ENCODE measurements around the gene SLC2A4. TPM values are rescaled to one million over a fixed set of nuclear protein-coding genes. Genes with fewer than 3 reads are reported as not detected.
A peak's percentile ranks its signal among the peaks of the same experiment; 100 is the strongest.
"Not testable (repeated sequence)": the region's sequence is repeated elsewhere in the genome, so short reads cannot be mapped to it uniquely, and the experiment has no call there.

The SLC2A4 gene
- total RNA-seq, 2 donors from 2014 or later: not detected

DNA sequence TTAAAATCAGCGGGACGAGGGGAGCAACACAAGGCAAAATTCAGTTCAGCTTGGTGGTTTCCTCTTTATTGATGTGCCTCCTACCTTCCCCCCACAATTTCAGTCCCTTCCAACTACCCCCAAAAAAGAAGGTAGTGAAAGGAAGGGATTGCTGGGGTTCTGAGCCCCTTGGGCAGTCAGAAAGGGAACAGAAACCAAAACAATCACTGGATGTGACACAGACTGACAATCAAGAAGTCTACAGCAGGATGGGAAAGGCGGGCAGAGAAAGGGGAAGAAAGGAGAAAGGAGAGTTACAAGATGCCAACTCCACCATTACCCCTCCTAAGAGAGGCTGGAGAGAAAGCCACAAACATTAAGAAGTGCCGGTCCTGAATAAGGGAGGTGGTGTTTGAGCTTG is 41.1 kb upstream of the SLC2A4 start:
- Mint-ChIP-seq H3K4me1 (peaks cover 48% of the 10 kb centered on the region), H3K36me3 (ENCODE audit: low read depth) (peaks cover 7% of the 10 kb centered on the region), H3K4me3 (peak overlapping the region; percentile 99), H3K27ac (peak overlapping the region; percentile 100), H3K27me3 (no peaks in the 10 kb centered on the region)
- H3K9me3 ChIP-seq (ENCODE audit: control insufficient read depth, low read length, poor library complexity, severe bottlenecking): no peaks in the 10 kb centered on the region
- no peak for DNase-seq
- ATAC-seq: no peak

DNA sequence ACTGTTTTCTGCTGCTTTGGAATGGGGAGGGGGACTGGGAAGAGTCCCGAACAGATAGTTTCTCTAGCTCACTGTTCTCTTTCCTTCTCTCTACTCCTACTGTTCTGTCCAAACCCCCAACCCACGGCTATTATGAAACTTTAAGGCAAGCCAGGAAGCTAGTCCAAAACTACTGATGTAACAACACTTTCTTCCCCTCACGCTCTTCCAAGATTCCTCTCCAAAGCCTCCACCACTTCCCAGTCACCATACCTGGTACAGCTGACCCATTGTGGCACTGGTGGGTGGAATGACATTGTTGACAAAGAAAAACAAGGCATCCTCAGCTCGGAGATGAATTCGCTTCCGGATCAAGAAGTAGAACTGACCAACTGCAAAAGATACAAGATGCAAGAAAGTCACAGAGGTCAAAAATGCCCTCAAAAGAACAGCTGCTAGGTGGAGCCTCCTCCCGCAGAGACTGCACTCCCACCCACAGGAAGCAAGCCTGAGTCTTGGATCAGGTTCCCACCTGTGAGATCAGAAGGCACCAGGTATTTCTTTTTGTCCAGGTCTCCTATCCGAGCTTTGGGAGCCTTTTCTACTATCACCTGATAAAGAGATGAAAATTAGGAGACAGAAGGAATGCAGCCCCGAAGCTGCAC is 40.3 kb upstream of the SLC2A4 start:
- peaks cover 9% of the 10 kb centered on the region for H3K36me3 Mint-ChIP-seq (ENCODE audit: low read depth)
- no peaks in the 10 kb centered on the region for H3K9me3 ChIP-seq (ENCODE audit: control insufficient read depth, low read length, poor library complexity, severe bottlenecking)
- DNase-seq: no peak
- H3K4me1 Mint-ChIP-seq: peaks cover 43% of the 10 kb centered on the region
- H3K27ac Mint-ChIP-seq: peak overlapping the region; percentile 100
- no peak for ATAC-seq
- peak overlapping the region; percentile 99 for H3K4me3 Mint-ChIP-seq
- H3K27me3 Mint-ChIP-seq: no peaks in the 10 kb centered on the region

DNA sequence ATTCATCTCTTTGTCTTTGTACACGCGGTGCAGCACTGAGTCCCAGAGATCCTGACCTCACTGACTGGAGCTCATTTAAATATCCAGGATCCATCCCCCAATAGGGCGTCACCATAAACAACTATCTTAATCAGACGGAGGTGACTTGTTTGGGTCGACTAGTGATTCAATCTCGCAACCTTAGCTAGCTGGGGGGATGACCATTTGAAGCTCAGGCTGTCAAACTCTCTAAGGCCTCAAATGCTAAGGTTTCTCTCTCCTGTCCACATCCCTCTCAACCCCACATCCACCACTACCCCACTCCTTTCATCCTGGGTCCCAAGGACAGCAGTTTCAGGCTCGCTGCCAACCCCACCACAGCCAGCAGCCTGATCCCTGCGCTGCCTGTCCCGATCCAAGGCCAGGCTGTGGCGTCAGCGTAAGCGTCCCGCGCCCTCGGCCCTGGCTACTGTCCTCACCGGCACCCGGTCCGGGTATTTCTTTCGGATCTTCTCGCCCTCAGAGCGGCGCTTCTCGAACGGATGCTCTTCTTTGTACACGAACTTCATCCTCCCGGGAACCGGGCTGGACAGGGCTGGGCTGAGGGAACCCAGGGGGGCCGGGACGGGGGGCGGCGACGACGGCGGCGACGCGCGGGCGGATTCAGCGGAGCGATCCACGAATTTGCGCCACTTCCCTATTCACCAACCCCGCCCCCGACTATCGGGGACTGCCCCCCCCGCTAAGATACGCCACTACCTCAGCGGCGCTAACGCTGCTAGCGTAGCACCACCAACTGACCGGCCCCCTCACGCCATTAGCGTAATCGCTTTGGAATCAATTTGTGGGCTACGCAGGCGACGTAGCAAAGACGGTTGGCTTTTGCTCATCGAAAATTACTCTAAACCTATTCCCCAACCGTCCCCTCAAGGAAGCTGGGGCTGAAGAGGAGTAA is 39.5 kb upstream of the SLC2A4 start, which contains the start of gene GABARAP:
Gene GABARAP, minus strand, starts transcription at position 667 of the 934 bp plus-strand sequence. Its CDS starts 119 bp downstream, at position 548.
- H3K4me3 Mint-ChIP-seq: peak within 1 kb of the TSS; percentile 99
- H3K27me3 Mint-ChIP-seq: no peaks in the 10 kb centered on the region
- H3K36me3 Mint-ChIP-seq (ENCODE audit: low read depth): peaks cover 9% of the 10 kb centered on the region
- DNase-seq (peak; percentile 83 to 89 (median 87)), ATAC-seq (peak; percentile 42)
- no peaks in the 10 kb centered on the region for H3K9me3 ChIP-seq (ENCODE audit: control insufficient read depth, low read length, poor library complexity, severe bottlenecking)
- H3K4me1 Mint-ChIP-seq: peaks cover 38% of the 10 kb centered on the region
- peak within 1 kb of the TSS; percentile 100 for H3K27ac Mint-ChIP-seq

DNA sequence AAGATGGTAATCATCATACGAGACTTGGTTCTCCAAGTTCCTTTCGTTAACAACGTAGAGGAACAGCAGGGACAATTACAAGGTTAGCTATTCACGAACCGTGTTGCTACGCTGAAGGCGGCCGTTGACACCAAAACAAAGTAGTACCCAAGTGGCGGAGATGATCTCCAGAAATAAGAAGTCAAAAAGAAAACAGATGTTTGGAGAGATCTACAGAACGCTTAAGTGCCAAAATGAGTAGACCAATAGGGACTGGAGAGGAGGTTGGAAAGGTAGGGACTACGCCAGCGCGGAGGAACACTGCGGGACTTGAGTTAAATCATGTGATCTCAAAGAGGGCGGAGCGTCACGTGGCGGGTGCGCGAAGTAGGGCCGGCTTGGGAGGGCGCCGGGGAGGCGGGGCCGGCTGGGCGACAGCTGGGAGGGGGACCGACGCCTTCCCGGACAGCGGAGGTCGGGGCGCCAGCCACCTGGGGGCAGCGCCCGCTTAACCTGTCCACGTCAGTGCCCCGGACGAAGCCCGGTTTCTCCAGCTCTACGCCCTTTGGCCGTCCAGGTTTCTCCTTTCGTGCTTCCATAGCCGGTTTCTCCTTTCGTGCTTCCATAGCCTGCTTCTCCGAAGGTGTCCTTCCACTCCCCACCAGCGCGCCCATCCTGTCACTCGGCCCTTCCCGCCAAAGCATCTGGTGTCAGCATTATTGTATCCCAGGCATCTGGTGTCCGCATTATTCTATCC is 38.6 kb upstream of the SLC2A4 start:
- H3K4me3 Mint-ChIP-seq: peak overlapping the region; percentile 99
- peaks cover 8% of the 10 kb centered on the region for H3K36me3 Mint-ChIP-seq (ENCODE audit: low read depth)
- DNase-seq (peak; percentile 87 to 91 (median 91)), ATAC-seq (peak; percentile 55)
- peaks cover 33% of the 10 kb centered on the region for H3K4me1 Mint-ChIP-seq
- peak overlapping the region; percentile 100 for H3K27ac Mint-ChIP-seq
- H3K9me3 ChIP-seq (ENCODE audit: control insufficient read depth, low read length, poor library complexity, severe bottlenecking): no peaks in the 10 kb centered on the region
- H3K27me3 Mint-ChIP-seq: no peaks in the 10 kb centered on the region

DNA sequence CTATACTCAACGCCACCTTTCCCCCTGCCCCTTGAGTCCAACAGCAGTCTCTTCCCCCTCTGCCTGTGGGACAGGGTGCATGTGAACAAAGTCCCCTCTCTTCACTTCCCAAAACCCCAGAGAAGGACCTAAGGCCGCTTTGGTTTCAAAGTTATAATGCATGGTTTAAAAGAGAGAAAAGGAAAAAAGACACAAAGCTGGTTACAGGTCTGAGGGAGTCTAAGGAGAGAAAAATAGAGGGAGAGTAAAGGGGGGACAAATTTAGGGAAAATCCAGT is 38.1 kb upstream of the SLC2A4 start:
- no peak for DNase-seq
- Mint-ChIP-seq H3K27ac (peak overlapping the region; percentile 100), H3K36me3 (ENCODE audit: low read depth) (peaks cover 8% of the 10 kb centered on the region), H3K4me1 (peaks cover 33% of the 10 kb centered on the region), H3K27me3 (no peaks in the 10 kb centered on the region), H3K4me3 (peak overlapping the region; percentile 99)
- no peak for ATAC-seq
- no peaks in the 10 kb centered on the region for H3K9me3 ChIP-seq (ENCODE audit: control insufficient read depth, low read length, poor library complexity, severe bottlenecking)

DNA sequence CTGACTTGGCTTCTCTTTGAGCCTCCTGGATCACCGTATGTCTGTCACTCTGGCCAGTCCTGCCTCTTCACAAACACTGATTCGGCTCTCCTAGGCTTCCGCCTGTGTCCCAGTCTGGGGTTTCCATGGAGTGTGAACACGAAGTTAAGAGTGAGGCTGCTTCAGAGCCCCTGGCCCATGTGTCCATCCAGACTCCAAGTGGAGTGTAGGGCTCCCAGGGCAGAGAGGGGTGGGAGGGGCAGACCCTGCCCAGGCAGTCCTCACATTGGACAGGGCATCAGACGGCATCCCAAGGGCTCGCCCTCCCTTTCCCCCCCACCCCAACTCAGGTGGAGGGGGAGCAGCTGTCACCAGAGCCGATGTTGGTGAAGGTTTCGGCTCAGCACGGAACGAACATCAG is 37.7 kb upstream of the SLC2A4 start:
- peak overlapping the region; percentile 100 for H3K27ac Mint-ChIP-seq
- not testable (repeated sequence) for H3K4me3 Mint-ChIP-seq

DNA sequence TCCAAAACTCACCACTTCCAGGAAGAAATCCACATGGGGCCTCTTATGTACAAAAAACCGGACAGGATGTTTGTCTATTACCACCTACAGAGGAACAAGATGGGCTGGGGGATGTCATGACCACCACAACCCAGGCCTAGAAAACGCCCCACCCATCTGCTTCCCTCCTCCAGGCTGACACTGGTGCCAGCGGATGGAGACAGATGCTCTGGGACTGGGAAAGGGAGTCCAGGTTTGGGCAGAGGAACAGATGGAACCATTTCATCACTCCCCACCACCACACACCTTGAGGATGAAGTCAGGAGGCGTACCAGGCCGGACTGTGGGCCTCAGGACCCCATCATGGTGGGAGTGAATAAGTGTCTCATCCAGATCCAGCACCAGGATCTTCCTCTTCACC is 34.7 kb upstream of the SLC2A4 start:
- Mint-ChIP-seq H3K4me1 (peaks cover 32% of the 10 kb centered on the region), H3K36me3 (ENCODE audit: low read depth) (peaks cover 8% of the 10 kb centered on the region)

More for the DNA sequence above, 37.7 kb upstream of the SLC2A4 start:
- not testable (repeated sequence) for ATAC-seq; H3K36me3 Mint-ChIP-seq (ENCODE audit: low read depth); DNase-seq; H3K9me3 ChIP-seq (ENCODE audit: control insufficient read depth, low read length, poor library complexity, severe bottlenecking); H3K27me3 Mint-ChIP-seq
- H3K4me1 Mint-ChIP-seq: peaks cover 34% of the 10 kb centered on the region

DNA sequence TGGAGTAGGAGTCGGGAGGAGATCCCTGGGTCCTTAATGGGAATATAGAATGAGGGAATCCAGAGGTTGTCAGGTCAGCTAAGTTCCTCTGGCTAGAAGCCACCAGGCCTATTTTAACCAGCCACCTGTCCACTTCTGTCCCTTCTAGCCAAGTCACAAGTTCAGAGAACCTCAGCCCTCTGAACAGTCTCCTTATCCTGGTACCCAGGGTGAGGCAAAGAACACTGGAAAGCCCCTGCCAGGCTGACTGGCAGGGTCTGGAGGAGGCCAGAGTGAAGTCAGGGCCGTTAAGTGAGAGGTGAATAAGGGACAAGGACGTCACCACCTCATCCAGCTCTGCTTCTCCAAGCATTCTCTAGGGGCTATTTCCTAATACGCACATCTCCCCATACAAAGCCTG is 32.7 kb upstream of the SLC2A4 start:
- ATAC-seq (no peak), DNase-seq (no peak)
- no peaks in the 10 kb centered on the region for H3K27me3 Mint-ChIP-seq
- peak overlapping the region; percentile 98 for H3K27ac Mint-ChIP-seq
- peaks cover 12% of the 10 kb centered on the region for H3K36me3 Mint-ChIP-seq (ENCODE audit: low read depth)
- H3K4me3 Mint-ChIP-seq: peak overlapping the region; percentile 81
- H3K9me3 ChIP-seq (ENCODE audit: control insufficient read depth, low read length, poor library complexity, severe bottlenecking): no peaks in the 10 kb centered on the region
- peaks cover 31% of the 10 kb centered on the region for H3K4me1 Mint-ChIP-seq

More for the DNA sequence above, 34.7 kb upstream of the SLC2A4 start:
- no peak overlapping the region for H3K4me3 Mint-ChIP-seq
- ATAC-seq (no peak), DNase-seq (no peak)
- H3K27me3 Mint-ChIP-seq: no peaks in the 10 kb centered on the region
- peak overlapping the region; percentile 57 for H3K27ac Mint-ChIP-seq
- H3K9me3 ChIP-seq (ENCODE audit: control insufficient read depth, low read length, poor library complexity, severe bottlenecking): no peaks in the 10 kb centered on the region

DNA sequence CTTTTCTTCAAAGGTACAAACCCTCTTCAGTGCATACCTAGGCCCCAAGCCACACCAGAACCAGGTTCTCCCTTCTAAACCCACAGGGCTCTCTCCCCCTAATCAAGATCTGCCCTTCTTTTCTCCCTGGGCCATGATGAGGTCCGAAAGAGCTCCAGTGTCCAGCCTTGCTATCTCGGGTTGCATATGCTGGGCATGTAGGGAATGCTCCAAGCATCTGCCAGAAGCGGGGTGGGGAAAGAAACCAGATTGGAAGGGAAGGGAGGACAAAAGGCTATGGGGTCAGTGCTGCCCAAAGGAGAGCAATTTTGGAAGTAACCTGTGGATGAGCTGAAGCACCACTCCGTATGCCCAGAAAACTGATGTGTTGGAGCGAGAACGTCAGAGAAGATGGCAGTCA is 32.3 kb upstream of the SLC2A4 start:
- H3K27me3 Mint-ChIP-seq: no peaks in the 10 kb centered on the region
- H3K4me3 Mint-ChIP-seq: peak overlapping the region; percentile 81
- H3K9me3 ChIP-seq (ENCODE audit: control insufficient read depth, low read length, poor library complexity, severe bottlenecking): no peaks in the 10 kb centered on the region
- H3K4me1 Mint-ChIP-seq: peaks cover 33% of the 10 kb centered on the region
- DNase-seq (no peak), ATAC-seq (no peak)
- peak overlapping the region; percentile 98 for H3K27ac Mint-ChIP-seq
- peaks cover 12% of the 10 kb centered on the region for H3K36me3 Mint-ChIP-seq (ENCODE audit: low read depth)

DNA sequence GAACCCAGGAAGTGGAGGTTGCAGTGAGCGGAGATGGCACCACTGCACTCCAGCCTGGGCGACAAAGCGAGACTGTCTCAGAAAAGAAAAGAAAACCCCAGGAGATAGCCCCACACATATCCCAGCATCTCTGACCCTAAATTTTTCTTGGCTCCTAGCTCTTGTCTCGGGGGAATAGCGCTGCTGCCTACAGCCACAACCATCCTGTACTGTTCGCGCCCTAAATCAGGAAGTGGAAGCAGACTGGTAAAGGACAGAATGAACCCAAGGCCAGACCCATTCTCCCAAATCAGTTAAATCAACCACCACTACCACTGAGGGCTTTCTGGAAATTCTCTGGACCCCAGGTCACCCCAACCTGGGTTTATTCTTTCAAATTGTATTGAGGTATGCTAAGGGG is 31.7 kb upstream of the SLC2A4 start:
- Mint-ChIP-seq H3K27ac (peak overlapping the region; percentile 98), H3K4me1 (peaks cover 33% of the 10 kb centered on the region), H3K4me3 (peak overlapping the region; percentile 95), H3K27me3 (no peaks in the 10 kb centered on the region), H3K36me3 (ENCODE audit: low read depth) (peaks cover 15% of the 10 kb centered on the region)
- ATAC-seq: no peak
- H3K9me3 ChIP-seq (ENCODE audit: control insufficient read depth, low read length, poor library complexity, severe bottlenecking): no peaks in the 10 kb centered on the region
- DNase-seq: no peak

DNA sequence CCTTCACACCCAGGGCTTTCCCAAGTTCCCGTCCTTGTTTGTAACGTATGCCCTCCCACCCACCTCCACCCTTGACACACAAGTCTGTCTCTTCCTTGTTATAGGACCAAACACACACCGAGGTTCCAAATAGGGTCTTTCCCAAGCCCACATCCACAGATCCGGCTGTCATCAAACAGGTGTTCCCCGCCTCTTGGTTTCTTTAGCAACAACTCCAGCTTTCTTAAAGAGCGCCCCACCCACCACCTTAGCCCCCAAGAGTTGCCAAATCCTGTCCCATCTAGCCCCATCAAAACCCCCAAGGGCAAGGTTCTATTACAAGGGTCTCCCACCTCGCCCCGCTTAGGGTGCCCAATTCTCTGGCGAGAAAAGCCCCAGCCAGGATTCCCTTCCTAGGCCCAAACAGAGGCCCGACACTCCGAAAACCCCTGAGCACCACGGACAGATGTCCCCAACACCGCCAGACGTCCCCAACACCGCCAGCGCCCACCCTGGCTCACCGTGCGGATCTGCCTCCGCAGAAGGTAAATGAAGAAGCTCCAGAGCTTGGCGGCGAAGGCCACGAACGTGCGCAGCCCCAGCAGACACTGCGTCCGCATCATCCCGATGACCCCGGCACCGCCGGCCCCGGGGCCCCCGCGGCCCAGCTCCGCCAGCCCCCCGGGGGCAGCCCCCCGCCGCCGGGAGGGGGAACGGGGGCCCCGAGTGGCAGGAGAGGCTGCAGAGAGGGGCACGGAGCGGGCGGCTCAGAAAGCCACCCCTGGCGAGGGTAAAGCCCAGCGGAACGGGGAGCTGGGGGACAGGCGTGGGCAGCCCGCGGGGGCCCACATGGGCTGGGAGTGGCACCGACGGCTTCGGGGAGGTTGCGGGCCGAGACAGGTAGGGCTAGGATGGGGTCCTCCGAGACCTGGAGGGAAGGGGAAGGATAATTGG is 30.6 kb upstream of the SLC2A4 start:
- Mint-ChIP-seq H3K4me3 (peak overlapping the region; percentile 95), H3K4me1 (peaks cover 33% of the 10 kb centered on the region), H3K27ac (peak overlapping the region; percentile 98), H3K27me3 (no peaks in the 10 kb centered on the region), H3K36me3 (ENCODE audit: low read depth) (peaks cover 15% of the 10 kb centered on the region)
- ATAC-seq: peak; percentile 20
- no peaks in the 10 kb centered on the region for H3K9me3 ChIP-seq (ENCODE audit: control insufficient read depth, low read length, poor library complexity, severe bottlenecking)
- peak in 2 of 3 donors; percentile 18 to 31 for DNase-seq

DNA sequence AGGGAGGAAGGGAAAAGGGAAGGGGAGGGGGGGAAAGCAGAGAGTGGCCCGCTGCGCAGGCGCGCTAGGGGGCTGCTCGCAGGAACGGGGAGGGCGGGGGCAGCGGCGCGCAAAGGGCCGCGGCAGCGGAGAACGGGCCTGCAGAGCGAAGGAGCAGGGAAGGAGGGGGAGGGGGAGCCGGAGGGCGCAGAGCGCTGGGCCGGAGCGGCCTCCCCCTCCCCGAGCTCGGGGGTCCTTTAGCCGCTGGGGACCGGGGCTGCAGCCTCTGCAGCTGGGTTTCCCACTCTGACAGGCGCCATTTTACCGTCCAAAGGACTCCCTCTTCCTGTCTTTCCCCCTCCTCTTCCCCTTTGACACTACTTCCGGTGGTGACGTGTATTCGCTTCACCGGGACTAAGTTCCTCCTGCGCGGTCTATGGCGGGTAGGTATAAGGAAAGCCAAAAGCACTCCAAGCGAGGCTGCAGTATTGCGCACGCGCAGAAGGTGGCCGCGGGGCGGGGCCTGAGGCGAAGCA is 29.8 kb upstream of the SLC2A4 start, which contains the start of gene CTDNEP1:
Gene CTDNEP1, minus strand, starts transcription at position 74 of the 515 bp plus-strand sequence. CDS start 438 bp downstream, outside the sequence.
- DNase-seq: peak; percentile 95 to 99 (median 96)
- Mint-ChIP-seq H3K4me3 (peak within 1 kb of the TSS; percentile 95), H3K27me3 (no peaks in the 10 kb centered on the region), H3K36me3 (ENCODE audit: low read depth) (peaks cover 10% of the 10 kb centered on the region), H3K27ac (peak within 1 kb of the TSS; percentile 98), H3K4me1 (peaks cover 33% of the 10 kb centered on the region)
- no peaks in the 10 kb centered on the region for H3K9me3 ChIP-seq (ENCODE audit: control insufficient read depth, low read length, poor library complexity, severe bottlenecking)
- ATAC-seq: peak; percentile 88
